GM18873 (cell line): ENCODE data around the gene ZCCHC7.

Experiments used
- ATAC-seq: cut with Tn5 transposase; IDR thresholded peaks from one replicate; pipeline ENCODE4 v1.9.1; 2021; ENCODE audit warnings: mild to moderate bottlenecking, moderate library complexity, moderate number of reproducible peaks; ENCODE audit not compliant: unreplicated experiment, low FRiP score

The ZCCHC7 gene

DNA sequence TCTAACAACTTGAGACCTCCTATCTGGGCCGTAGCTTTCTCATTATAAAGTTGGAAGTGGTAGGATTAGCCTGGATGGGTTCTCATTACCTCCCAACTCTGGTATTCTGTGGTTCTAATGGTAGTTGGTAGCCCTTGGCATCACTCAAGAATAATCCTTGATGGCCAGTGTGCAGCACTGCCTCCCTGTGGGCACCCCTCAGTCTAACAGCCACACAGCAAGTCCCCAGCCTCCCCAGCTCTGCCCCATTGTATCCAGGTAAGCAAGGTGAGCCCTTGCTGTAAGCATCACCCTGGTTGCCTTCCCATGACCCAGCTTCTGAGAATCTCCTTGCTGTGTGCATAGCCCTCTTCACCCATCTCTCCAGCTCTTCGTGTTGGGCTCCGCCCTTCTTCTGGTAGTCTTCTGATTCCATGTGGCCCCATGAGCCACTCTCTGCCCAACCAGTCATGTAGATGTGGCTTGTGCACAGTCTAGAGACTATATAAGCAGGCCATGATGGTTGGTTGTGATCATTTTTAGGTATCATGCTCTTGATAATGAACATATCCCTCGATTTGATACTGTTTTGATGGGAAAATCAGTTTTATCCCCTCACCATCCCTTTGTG is 244.5 kb downstream of the ZCCHC7 start:
- no peak for ATAC-seq

DNA sequence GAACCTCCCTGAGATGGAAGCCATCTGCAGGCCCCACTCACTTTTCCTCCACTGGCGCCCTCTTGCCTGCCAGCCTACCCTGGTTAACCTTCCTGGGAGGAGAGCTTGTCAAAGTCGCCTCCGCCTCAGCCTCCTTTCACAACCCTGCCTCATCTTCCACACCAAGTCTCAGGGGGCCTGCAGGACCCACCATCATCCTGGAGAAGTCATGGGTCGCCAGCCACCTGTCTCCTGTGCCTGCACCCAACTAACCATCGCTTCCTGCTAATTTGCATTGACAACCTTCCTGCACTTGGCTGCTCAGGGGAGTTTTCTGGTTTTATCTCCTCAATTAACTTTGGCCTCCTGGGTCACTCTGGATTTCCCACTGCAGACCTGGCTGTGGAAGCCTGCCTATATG is 249.3 kb downstream of the ZCCHC7 start:
- ATAC-seq = no peak

DNA sequence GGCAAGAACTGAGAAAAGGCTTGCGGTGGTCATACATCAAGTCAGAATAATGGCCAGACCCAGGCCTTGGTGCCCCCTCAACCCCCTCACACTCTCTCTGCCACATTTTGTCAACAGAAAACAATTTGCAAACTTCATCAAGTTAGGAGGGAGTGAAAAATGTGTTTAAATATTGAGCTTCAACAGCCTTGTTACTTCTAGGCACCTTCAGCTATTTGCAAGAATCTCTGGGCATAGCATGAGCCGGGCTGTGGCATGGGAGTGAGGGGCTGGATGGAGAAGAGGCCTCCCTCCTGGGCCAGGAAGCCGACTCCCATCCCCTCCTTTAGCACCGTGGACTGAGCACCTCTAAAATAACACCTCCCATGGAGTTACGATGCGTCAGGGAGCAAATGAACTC is 249.9 kb downstream of the ZCCHC7 start:
- no peak for ATAC-seq

DNA sequence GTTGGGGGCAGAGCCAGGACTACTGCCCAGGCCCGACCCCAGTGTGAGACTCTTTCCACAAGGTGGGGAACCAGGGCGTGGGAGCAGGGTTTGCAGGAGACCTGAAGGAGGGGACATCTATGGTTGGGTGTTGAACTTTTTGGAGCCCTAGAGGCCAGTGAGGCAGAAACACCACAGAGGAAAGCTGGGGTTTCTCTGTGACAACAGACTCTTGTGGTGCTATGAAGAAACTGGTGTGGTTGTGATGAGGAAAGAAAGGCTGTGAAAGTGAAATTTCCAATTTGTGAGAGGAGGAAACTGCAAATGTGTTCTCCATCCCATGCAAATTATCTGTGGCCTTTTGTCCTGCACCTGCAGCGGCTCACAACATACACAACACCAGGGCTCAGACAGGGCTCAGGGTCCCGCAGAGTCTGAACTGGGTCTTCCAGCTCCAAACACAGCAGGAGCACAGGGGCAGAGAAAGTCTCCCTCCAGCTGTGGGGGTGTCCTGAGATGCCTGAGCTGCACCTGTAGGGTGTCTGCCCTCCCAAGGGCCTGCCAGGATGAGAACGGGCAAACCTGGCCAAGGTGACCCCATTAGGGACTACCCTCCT is 250.7 kb downstream of the ZCCHC7 start:
- ATAC-seq = peak; percentile 68

DNA sequence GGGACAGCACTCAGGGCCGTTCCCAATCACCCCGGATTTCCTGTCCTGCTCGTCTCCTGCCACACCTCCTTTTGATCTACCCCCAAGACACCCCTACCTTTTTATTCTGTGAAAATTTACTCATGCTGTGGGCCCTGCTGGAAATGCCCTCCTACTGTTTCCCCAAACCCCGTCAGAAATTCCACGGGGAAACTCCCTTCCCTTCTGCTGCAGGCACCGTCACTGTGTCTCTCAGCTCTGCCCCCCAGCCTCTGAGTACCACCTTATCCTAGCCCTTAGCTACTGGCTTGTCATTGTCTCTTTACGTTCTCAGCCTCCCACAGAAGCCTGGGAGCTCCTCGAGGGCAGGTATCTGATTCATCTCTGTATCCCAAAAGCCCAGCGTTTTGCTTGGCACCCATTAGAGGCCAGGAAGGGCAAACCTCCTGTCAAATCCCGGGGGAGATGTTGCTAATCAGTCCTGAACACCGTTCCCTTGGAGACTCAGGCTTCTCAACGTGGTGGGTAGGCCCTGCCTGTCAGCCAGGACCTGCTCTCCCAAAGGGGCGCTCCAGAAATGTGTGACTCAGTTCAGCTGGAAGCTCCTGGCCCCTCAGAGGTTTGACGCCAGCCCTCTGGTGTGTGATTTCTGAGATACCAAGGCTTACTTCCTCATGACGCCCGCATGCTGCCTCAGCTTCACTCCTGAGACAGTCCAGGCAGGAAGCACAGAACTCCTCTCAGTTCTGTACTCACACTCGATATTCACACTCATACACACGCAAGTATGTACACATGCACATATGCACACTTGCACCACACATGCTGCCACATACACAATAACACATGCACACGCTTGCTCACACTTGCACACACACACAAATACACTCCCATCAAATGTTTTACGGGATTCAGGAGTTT is 251.4 kb downstream of the ZCCHC7 start:
- no peak for ATAC-seq

DNA sequence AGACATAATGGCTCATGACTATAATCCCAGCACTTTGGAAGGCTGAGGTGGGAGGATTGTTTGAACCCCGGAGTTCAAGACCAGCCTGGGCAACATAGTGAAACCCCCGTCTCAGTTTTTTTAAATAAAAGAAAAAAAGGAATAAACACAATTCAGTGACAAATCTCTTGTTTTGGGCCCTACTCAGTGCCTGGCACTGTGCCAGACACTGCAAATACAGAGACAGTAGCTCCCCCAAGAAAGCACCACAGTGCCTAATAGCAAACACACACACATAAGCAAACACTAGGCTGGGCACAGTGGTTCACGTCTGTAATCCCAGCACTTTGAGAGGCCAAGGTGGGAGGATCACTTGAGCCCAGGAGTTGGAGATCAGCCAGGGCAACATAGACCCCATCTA is 252.5 kb downstream of the ZCCHC7 start:
- no peak for ATAC-seq

DNA sequence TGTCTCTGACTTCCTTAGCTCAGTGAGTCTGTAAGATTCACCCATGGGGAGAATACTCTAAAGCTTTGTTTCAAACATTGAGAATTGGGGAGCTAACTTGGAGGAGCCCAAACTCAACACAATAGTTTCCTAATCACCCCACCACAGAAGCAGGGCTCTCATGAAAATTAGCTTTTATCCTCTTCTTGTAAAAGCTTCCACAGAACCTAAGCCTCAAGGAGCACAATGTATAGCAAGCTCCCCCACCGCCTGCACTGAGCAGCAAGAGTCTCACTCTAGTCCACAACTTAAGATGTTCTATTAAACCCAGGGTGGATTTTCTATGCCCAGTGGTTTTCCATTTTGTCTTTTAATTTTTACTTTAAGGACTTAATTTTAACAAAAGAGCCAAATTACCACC is 253.2 kb downstream of the ZCCHC7 start:
- no peak for ATAC-seq

DNA sequence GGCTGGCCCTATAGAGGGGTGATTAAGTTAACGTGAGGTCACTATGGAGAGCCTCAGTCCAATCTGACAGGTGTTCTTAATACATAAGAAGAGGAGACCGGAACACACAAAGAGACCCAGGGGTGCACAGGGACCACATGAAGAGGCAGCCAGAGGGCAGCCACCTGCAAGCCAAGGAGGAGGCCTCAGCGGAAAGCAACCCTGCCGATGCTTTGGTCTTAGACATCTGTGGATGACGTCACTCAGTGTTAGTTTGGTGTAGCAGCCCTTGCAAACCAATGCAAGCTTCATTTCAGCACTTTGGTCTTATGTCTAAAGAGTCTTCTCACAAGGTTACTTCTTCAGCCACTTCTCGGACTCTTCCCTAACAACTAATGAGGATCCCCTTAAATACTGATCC is 254.5 kb downstream of the ZCCHC7 start:
- peak; percentile 31 for ATAC-seq

DNA sequence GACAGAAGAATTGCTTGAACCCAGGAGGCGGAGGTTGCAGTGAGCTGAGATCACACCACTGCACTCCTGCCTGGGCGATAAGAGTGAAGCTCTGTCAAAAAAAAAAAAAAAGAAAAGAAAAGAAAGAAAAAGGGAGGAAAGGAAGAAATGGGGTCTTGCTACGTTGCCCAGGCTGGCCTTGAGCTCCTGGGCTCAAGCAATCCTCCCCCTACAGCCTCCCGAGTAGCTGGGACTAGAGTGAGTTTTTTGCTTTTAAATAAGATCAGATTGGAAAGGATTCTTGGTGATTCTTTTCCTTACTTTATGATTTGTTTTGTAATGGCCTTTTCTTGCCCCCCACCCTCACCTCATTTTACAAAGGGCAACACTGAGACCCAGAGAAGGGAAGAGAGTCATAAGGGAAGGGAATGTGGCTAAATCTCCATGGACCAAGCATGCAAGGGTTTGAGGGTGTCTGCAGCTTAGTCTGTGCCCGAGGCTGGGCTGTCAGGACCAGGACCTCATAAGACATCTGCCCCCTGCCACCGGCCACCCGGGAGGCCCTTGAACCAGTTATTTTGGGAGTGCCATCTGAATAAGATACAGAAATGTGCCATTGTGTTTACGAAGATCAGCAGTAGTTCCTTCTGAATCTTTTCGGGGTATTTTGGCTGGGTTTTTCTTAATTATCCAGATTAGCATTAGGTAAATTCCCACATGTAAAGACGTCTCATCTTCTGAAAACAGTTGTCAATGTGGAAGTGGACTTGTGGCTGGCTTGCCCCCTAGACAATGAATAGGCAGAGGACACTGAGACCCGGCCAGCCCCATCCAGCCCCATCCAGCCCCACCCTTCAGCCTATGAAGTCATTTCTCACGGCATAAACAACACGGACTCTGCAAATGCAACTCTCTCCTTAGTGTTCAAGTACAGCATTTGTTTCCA is 257.6 kb downstream of the ZCCHC7 start:
- ATAC-seq = no peak

DNA sequence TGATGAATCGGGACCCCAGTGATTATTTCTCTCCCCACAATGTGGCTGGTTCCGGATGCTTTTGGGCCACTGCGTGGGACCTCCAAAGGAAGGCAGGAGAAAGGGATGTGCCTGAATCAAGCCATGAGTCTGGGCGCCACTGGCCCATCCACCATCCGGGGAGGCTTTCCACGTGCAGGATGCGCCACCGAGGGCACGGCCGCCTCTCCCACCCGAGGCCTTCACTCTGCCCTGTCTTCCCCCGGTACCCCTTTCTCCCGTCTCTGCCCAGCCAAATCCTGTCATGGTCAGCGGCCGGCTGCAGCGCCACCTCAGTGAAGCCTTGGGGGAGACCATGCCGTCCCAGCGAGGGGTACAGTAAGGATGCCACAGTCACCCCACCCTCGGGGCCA is 258.2 kb downstream of the ZCCHC7 start:
- ATAC-seq = no peak

DNA sequence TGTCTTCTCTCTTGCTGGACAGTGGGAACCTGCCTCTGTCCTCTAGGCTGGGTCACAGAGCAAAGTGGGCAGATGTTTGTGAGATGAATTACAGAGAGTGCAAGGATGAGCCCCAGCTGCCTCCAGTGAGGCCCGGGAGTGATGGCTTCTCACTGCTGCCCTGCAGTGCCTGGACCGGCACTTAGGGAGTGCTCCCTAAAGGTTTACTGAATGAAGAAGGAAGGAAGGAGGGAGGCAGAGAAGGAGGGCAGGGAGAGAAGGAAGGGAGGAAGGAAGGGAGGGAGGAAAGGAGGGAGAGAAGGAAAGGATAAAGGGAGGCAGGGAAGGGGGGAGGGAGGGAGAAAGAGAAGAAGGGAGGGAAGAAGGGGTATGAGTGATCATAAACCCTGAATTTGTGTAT is 259.5 kb downstream of the ZCCHC7 start:
- ATAC-seq = no peak

DNA sequence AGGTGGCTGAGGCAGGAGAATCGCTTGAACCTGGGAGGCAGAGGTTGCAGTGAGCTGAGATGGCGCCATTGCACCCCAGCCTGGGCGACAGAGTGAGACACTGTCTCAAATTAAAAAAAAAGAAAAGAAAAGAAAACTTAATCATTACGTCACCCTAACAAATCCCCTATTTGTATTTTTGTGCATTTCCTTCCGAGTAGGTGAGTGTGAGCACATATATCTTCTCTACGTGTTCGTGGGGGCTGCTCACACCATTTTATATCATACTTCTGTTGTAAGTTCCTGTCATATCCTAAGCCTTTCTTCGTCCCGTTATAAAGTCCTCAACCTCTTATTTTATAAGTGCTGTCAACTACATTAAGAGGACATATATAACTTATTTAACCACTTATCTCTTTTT is 260.2 kb downstream of the ZCCHC7 start:
- ATAC-seq = no peak

DNA sequence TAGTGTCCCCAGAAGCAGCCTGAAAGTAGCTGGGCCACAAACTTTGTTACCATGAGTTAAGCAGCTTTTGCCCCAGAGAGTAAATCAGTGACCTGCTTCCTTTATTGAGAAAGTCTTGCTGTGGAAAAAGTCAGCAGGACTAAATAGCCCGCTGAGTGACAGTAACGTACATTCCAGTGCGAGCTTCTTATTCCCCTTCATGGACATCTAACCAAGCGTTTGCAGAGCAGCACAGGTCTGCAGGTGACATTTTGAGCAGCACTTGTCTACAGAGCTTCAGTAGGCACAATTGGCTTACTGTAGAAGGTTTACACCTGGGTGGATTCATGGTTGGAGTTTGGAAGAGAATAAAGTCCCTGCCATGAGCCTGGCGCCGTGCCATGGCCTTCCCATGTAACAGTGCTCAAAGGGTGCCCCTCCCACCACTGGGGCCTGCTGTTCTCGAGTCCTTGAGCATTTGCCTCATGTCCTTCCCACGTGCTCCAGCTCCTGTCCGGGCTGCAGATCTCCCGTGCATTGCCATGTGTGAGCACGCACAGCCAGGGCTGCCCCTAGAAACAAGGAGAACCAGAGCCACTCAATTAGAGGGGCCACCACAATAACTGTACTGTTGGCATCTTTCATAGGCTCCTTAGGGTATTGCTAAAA is 260.8 kb downstream of the ZCCHC7 start:
- no peak for ATAC-seq

DNA sequence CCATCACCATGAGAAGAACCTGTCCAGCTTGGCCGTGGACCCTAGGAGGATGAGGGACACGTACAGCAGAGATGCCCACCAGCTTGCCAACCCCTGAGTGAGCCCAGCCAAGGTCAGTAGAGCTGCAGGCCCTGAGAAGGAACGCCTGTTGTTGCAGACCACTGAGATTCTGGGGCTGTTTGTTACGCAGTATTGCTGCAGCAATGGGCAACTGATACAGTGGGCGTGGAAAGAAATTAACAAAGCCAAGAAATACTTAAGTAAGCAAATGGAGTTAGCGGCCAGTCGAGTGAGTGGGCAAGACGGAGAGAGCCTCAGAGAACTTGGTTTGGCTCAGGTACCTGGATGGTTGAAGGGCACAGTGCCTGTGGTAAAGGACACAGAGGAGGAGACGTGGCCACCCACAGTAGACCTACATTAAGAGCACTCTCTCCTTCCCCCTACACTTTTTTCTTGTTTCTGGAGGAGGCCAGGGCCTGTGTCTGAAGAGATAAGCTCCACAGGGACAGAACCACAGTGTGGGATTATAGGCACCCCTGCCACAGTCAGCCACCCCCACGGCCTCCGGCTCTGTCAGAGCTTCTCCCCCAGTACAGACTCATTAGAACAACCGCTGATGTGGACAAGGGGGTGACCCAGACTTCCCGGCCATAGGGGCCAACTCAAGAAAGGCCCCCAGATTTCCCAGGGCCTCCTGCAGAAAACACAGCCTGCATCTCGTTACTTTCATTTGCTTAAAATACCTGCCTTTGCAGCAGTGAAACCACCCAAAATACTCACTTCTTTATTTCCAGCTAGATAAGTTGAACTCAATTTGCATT is 262.0 kb downstream of the ZCCHC7 start:
- ATAC-seq = no peak

DNA sequence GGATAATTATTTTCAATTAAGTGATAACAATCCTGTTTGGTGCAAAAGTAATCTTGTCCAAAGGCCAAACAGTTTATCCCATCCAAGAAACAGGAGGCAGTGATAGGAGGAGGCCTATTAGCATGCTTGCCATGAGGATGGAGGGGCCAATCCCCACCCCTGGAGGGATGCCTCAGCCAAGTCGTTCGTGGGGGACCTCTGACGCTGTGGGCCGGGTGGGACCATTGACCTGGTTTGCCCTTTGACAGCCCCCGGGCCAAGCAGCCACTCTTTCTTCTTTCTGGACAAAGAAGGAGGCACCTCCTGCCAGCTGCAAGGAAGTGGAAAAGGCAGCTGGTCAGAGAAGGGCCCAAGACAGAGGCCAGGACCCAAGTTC is 262.6 kb downstream of the ZCCHC7 start:
- no peak for ATAC-seq

DNA sequence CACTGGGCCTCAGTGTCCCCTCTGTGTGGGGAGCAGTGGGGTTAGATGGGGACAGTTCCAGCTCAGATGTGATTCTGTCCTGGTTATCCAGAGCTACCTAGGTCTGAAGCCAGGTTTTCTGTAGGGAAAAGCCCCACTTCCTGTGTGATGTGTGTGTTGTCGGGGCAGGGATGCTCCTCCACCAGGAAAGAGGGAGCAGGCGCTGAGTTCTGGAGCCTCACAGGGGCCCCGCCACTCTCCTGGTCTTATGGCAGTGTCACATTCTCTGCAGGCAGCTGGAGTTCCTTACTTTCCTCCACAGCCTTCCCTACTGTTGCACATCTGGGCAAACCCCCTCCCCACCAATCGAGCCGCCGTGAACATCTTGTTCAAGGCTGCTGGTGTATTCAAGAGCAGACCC is 263.0 kb downstream of the ZCCHC7 start:
- ATAC-seq = no peak

DNA sequence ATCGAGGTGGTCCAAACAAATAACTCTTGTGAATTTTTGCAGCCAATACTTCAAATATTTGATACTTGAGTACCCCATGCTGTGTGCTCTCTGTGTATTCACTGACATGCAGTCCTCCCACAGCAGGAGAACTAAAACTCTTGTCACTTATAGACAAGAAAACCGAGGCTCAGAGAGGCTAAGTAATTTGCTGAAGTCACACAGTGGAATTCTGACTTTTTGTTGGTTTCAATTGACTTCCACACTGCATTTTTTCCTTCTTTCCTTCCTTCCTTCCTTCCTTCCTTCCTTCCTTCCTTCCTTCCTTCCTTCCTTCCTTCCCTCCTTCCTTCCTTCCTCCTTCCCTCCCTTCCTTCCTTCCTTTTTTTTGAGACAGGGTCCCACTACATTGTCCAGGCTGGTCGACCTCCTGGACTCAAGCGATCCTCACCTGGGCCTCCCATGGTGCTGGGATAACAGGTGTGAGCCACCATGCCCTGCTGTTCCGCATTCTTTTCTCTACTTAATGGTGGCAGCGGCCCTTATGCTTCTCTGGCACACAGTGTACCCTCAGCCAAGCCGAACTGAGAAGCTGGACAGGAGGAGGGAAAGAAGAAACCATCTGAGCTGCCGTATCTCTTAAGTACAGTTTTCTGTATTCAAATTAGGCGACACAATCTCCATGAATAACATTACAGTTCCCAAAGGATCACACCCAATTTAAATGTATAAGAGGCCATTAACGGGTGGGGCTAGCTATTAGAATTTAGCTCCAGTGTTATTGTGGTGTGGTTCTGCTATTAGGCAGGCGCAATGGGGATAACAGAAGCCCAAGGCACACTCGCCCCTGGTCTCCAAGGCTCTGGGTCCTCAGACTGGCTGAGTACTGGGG is 263.7 kb downstream of the ZCCHC7 start:
- no peak for ATAC-seq

DNA sequence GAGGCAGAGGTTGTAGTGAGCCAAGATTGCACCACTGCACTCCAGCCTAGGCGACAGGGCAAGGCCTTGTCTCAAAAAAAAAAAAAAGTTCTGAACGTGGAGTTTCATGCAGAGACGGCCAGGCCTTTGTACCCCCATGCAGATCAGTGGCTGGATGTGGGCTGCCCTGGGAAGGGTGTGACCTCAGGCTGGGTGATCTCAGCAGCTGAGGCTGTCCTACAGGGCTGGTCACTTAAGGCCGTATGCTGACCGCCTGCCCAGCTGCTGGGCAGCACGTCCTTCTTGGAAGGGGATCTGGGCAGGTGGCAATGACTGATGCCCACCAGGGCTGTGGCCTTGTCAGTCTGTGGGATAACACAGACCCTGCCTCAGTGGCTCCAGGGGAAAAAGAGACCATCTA is 264.9 kb downstream of the ZCCHC7 start:
- ATAC-seq = no peak
